Sigmoid colon (tissue), 3 donors: ENCODE data around the gene HHIP.

ENCODE experiments used
- POLR2A ChIP-seq, 2 donors: fragments of 450-650 bp; IDR thresholded peaks; one replicate each; pipeline ENCODE4 v1.6.1; 2016; ENCODE audit warnings: antibody characterized with exemption in 2 of 2, mild to moderate bottlenecking in 2 of 2, moderate library complexity in 2 of 2
- TF ChIP-seq, protein P1 (sequence below), 4 experiments: fragments of 450-650 bp in 3 of 4; fragments of 200-600 bp in 1 of 4; IDR thresholded peaks; one replicate each; pipeline ENCODE4 v1.5.1; 2016 to 2019; ENCODE audit warnings: antibody characterized with exemption in 4 of 4, mild to moderate bottlenecking in 3 of 4, moderate library complexity in 2 of 4

DNA sequence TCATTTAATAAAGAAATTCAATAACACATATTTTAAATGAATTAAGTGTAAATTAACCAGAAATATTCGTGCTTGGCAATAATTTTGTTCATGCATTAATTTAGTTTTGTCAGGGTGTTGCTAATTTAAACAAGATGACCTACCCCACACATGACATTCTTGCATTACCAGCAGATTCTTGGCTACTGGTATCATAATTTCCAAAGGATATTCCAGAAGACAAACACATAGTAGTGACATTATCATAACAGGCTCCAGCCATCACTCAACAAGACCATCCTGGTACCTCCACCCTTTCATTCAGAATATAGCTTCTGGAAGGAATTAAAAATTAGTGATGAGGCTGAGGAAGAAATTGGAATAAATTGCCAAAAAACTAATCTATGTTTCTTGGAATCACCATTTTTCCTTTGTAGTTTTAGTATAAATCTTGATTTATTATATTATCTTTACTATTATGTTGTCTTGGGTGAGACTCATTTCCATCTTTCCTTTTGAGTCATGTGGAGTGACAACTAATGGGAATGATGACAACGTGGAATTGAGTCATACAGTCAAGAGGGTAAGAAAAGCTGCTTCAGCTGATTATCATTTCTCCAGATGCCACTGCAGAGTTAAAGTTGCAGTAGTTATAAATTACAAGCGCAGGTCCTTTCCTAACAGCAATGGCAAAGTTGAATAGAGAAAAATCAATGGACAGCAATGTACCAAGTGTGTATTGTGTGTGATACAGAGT lies 30.9 kb upstream of the HHIP start:
- no peak for TF ChIP-seq POLR2A (IDR thresholded peaks at IDR 0.05)
- TF ChIP-seq, protein P1, sequence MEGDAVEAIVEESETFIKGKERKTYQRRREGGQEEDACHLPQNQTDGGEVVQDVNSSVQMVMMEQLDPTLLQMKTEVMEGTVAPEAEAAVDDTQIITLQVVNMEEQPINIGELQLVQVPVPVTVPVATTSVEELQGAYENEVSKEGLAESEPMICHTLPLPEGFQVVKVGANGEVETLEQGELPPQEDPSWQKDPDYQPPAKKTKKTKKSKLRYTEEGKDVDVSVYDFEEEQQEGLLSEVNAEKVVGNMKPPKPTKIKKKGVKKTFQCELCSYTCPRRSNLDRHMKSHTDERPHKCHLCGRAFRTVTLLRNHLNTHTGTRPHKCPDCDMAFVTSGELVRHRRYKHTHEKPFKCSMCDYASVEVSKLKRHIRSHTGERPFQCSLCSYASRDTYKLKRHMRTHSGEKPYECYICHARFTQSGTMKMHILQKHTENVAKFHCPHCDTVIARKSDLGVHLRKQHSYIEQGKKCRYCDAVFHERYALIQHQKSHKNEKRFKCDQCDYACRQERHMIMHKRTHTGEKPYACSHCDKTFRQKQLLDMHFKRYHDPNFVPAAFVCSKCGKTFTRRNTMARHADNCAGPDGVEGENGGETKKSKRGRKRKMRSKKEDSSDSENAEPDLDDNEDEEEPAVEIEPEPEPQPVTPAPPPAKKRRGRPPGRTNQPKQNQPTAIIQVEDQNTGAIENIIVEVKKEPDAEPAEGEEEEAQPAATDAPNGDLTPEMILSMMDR (IDR thresholded peaks at IDR 0.05), result no peak
